AG10803 (cell line): ENCODE results near the gene DCUN1D4.

ENCODE experiments used
- DNase-seq: peaks from one replicate; pipeline ENCODE4 v3.0.0; 2010; ENCODE audit warnings: low read depth
- H3K4me3 ChIP-seq: 2 replicates; pipeline ENCODE4 v1.5.1; 2011; ENCODE audit warnings: mild to moderate bottlenecking, low read length, control low read depth
- CTCF ChIP-seq: conservative IDR thresholded peaks from 2 replicates; pipeline ENCODE4 v1.5.1; 2011; ENCODE audit warnings: mild to moderate bottlenecking, low read length, control low read depth, inconsistent platforms

Gene DCUN1D4

GRCh38 chr4:51835079-51835478, 7.9 kb upstream of the DCUN1D4 start:
- H3K4me3 ChIP-seq: no peak overlapping the region
- no peak for DNase-seq
- TF ChIP-seq CTCF: no peak

- DNase-seq: no peak
- TF ChIP-seq CTCF: no peak
- H3K4me3 ChIP-seq: no peak overlapping the region
These were observed 7.1 kb upstream of the DCUN1D4 start for GRCh38 chr4:51835855-51836254.

GRCh38 chr4:51836549-51836948, 6.4 kb upstream of the DCUN1D4 start:
- no peak for TF ChIP-seq CTCF
- no peak for DNase-seq
- no peak overlapping the region for H3K4me3 ChIP-seq

GRCh38 chr4:51840781-51841180, 2.2 kb upstream of the DCUN1D4 start:
- no peak for TF ChIP-seq CTCF
- no peak overlapping the region for H3K4me3 ChIP-seq
- DNase-seq: peak; percentile 16

- no peak for TF ChIP-seq CTCF
- peak overlapping the region; percentile 87 for H3K4me3 ChIP-seq
- peak; percentile 25 for DNase-seq
These were observed 793 bp upstream of the DCUN1D4 start for GRCh38 chr4:51842167-51842553.

- peak; percentile 71 for DNase-seq
- TF ChIP-seq CTCF: no peak
- peak overlapping the region; percentile 80 for H3K4me3 ChIP-seq
These were observed 578 bp downstream of the DCUN1D4 start for GRCh38 chr4:51843309-51844152.
